Activated naive CD4-positive, alpha-beta T cell treated with anti-CD3 and anti-CD28 coated beads, Interleukin-2, amount 10 ng/mL, durations not matched to agents 7 days and 5 days (primary cell): ENCODE data around the gene ASPRV1.
A peak's percentile ranks its signal among the peaks of the same experiment; 100 is the strongest.

Experiments used
- CTCF ChIA-PET: fragments of 350-600 bp; sonication (Branson Sonifier 250); formaldehyde crosslinking; loops from one replicate; lab custom pipeline; 2021; ENCODE audit warnings: antibody characterized with exemption; lab: Charles Lee
- DNase-seq: peaks from one replicate; pipeline ENCODE4 v3.0.0-alpha.2; 2020
- H3K27ac Mint-ChIP-seq: one replicate; pipeline ENCODE4 v1.8.0; 2021; ENCODE audit warnings: mild to moderate bottlenecking, moderate library complexity, mixed read lengths
- H3K27me3 Mint-ChIP-seq: one replicate; pipeline ENCODE4 v1.8.0; 2021; ENCODE audit warnings: mild to moderate bottlenecking, mixed read lengths
- H3K36me3 Mint-ChIP-seq: one replicate; pipeline ENCODE4 v1.8.0; 2021; ENCODE audit warnings: mixed read lengths
- H3K4me1 Mint-ChIP-seq: one replicate; pipeline ENCODE4 v1.8.0; 2021; ENCODE audit warnings: mixed read lengths
- H3K4me3 Mint-ChIP-seq: one replicate; pipeline ENCODE4 v1.8.0; 2021; ENCODE audit warnings: mild to moderate bottlenecking, moderate library complexity, mixed read lengths
- H3K9me3 Mint-ChIP-seq: one replicate; pipeline ENCODE4 v1.8.0; 2021; ENCODE audit warnings: mixed read lengths

ASPRV1 gene

GRCh38 chr2:69933254-69933828 is 28.1 kb downstream of the ASPRV1 start:
- Mint-ChIP-seq H3K4me1 (peaks cover 24% of the 10 kb centered on the region), H3K9me3 (no peaks in the 10 kb centered on the region), H3K36me3 (peaks cover 54% of the 10 kb centered on the region), H3K27me3 (no peaks in the 10 kb centered on the region), H3K27ac (no peak overlapping the region), H3K4me3 (no peak overlapping the region)
- CTCF ChIA-PET = interaction anchor here (1.0 to 1.2 kb wide), 3 partner anchors 9 to 136 kb away, joined by 3 to 4 read pairs (median 3); no protein-coding TSS in a partner anchor
- no peak for DNase-seq

GRCh38 chr2:69932596-69932922 is 28.9 kb downstream of the ASPRV1 start:
- no peak for DNase-seq
- Mint-ChIP-seq H3K27ac (no peak overlapping the region), H3K4me1 (peaks cover 24% of the 10 kb centered on the region), H3K36me3 (peaks cover 47% of the 10 kb centered on the region), H3K27me3 (no peaks in the 10 kb centered on the region), H3K4me3 (no peak overlapping the region), H3K9me3 (no peaks in the 10 kb centered on the region)
- CTCF ChIA-PET = interaction anchor here (1.0 kb wide), 1 partner anchor 10 kb away, joined by 4 read pairs; no protein-coding TSS in a partner anchor

GRCh38 chr2:69931832-69932595 is 29.4 kb downstream of the ASPRV1 start:
- H3K4me3 Mint-ChIP-seq = no peak overlapping the region
- peaks cover 46% of the 10 kb centered on the region for H3K36me3 Mint-ChIP-seq
- DNase-seq = no peak
- no peaks in the 10 kb centered on the region for H3K9me3 Mint-ChIP-seq
- H3K27ac Mint-ChIP-seq = no peak overlapping the region
- H3K27me3 Mint-ChIP-seq = no peaks in the 10 kb centered on the region
- CTCF ChIA-PET = interaction anchor here (1.0 kb wide), 1 partner anchor 9 kb away, joined by 4 read pairs; no protein-coding TSS in a partner anchor
- H3K4me1 Mint-ChIP-seq = peaks cover 24% of the 10 kb centered on the region

- no peaks in the 10 kb centered on the region for H3K9me3 Mint-ChIP-seq
- H3K4me1 Mint-ChIP-seq = peaks cover 14% of the 10 kb centered on the region
- no peak overlapping the region for H3K27ac Mint-ChIP-seq
- peaks cover 50% of the 10 kb centered on the region for H3K36me3 Mint-ChIP-seq
- no peaks in the 10 kb centered on the region for H3K27me3 Mint-ChIP-seq
- DNase-seq = no peak
- no peak overlapping the region for H3K4me3 Mint-ChIP-seq
- CTCF ChIA-PET = no interaction called here
These were observed 34.4 kb downstream of the ASPRV1 start for GRCh38 chr2:69926849-69927515.

DNA sequence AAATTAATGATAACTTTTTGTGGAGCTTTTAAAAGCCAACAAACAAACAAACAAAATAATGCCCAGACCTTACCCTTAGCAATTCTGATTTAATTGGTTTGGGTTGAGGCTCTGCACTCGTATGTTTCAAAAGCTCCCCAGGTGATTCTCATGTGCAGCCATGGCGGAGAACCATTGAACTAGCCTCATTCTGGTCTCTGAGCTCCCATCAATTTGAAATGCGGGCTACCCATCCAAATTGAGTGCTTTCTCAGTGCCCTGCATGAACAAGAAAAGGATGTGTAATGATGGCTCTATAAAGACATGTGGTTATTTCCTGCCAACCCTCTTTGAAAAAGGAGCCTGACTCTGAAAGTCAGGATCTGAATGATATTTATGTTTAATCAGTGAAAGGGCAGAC is 38.3 kb downstream of the ASPRV1 start:
- peaks cover 13% of the 10 kb centered on the region for H3K4me1 Mint-ChIP-seq
- CTCF ChIA-PET = interaction anchor here (1.0 to 1.8 kb wide), 2 partner anchors 10 to 146 kb away, joined by 4 to 6 read pairs; no protein-coding TSS in a partner anchor
- H3K4me3 Mint-ChIP-seq = no peak overlapping the region
- no peaks in the 10 kb centered on the region for H3K9me3 Mint-ChIP-seq
- no peaks in the 10 kb centered on the region for H3K27me3 Mint-ChIP-seq
- peak overlapping the region; percentile 11 for H3K27ac Mint-ChIP-seq
- peaks cover 55% of the 10 kb centered on the region for H3K36me3 Mint-ChIP-seq
- no peak for DNase-seq

DNA sequence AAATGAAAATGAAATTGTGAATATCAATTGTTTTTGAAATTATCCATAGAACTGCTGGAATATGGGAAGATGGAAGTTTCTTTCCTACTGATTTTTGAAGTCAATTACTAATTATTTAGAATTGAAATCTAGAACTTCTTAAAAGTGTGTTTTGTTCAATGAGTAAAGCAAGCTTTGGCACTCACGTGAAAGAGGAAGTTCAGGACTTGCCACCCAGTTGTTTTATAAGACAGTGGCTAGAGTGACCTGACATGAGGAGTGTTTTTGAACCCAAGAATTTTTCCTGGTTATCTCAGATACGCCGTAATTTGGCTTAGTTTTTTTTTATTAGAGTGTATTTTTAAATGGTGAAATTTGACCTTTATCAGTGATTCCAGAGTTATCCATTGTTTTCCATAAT is 43.0 kb downstream of the ASPRV1 start:
- Mint-ChIP-seq H3K9me3 (no peaks in the 10 kb centered on the region), H3K27ac (no peak overlapping the region), H3K36me3 (peaks cover 37% of the 10 kb centered on the region), H3K27me3 (no peaks in the 10 kb centered on the region), H3K4me3 (no peak overlapping the region), H3K4me1 (peaks cover 38% of the 10 kb centered on the region)
- CTCF ChIA-PET = interaction anchor here (1.8 kb wide), 1 partner anchor 153 kb away, joined by 6 read pairs; no protein-coding TSS in a partner anchor
- DNase-seq = no peak

DNA sequence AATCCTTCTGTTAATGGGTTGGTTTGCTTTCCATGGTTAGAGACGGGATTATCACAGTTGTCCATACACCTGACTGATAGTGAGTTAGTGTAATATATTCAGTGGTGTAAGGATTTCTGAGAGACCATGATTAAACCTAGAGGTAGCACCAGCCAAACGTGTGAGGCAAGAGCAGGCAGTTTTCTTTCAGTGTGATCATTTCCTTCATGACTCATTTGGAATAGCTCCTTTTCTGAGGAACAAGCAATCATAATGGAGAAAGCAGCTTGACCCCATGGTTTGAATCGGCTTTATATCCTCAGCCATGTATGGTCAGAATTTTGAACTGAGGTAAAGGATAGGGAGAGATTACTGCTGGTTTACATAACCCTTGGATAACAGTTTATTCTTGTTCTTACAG is 43.6 kb downstream of the ASPRV1 start:
- Mint-ChIP-seq H3K27me3 (no peaks in the 10 kb centered on the region), H3K36me3 (peaks cover 33% of the 10 kb centered on the region), H3K9me3 (no peaks in the 10 kb centered on the region), H3K27ac (no peak overlapping the region), H3K4me3 (no peak overlapping the region), H3K4me1 (peaks cover 35% of the 10 kb centered on the region)
- no peak for DNase-seq
- CTCF ChIA-PET = interaction anchor here (1.8 to 2.5 kb wide), 2 partner anchors 152 to 153 kb away, joined by 6 to 11 read pairs; no protein-coding TSS in a partner anchor

DNA sequence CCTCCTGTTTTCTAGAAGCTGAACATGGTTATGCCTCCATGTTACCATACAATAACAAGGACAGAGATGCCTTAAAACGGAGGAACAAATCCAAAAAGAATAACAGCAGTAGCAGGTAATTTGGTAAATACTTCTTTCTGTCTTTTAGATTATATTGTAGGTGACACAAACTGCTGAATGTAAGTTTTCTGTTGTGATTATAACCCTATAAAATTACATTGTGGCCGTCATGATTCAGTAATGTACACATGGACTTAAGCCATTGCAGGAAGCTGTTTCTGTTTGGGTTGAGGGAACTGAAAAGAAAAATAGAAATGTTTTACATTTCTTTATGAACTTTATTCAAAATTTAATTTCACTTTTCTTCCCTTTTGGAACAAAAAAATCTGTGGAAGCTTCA is 45.3 kb downstream of the ASPRV1 start:
- Mint-ChIP-seq H3K4me1 (peaks cover 39% of the 10 kb centered on the region), H3K4me3 (peak overlapping the region; percentile 63), H3K36me3 (peaks cover 26% of the 10 kb centered on the region), H3K27me3 (no peaks in the 10 kb centered on the region), H3K9me3 (no peaks in the 10 kb centered on the region), H3K27ac (peak overlapping the region; percentile 49)
- CTCF ChIA-PET = interaction anchor here (0.6 to 2.5 kb wide), 4 partner anchors 154 to 209 kb away, joined by 3 to 11 read pairs (median 3); no protein-coding TSS in a partner anchor
- DNase-seq = no peak

- DNase-seq = peak; percentile 39
- Mint-ChIP-seq H3K4me3 (peak within 1 kb of the TSS; percentile 83), H3K36me3 (peaks cover 21% of the 10 kb centered on the region), H3K4me1 (peaks cover 39% of the 10 kb centered on the region), H3K27me3 (no peaks in the 10 kb centered on the region), H3K9me3 (no peaks in the 10 kb centered on the region), H3K27ac (peak within 1 kb of the TSS; percentile 92)
- CTCF ChIA-PET = interaction anchor here (0.5 to 7.5 kb wide), 19 partner anchors 13 to 387 kb away, joined by 3 to 75 read pairs (median 5); partner anchors contain the start of gene FAM136A
These were observed 46.2 kb downstream of the ASPRV1 start, which contains the start of gene MXD1 for GRCh38 chr2:69914950-69915945. TSS of gene MXD1 (plus strand) at chr2:69915109. CDS start at chr2:69915331, 222 bp downstream.

GRCh38 chr2:69914164-69914949 is 47.1 kb downstream of the ASPRV1 start:
- H3K36me3 Mint-ChIP-seq = peaks cover 22% of the 10 kb centered on the region
- peak overlapping the region; percentile 92 for H3K27ac Mint-ChIP-seq
- H3K4me3 Mint-ChIP-seq = peak overlapping the region; percentile 83
- H3K9me3 Mint-ChIP-seq = no peaks in the 10 kb centered on the region
- DNase-seq = peak; percentile 100
- peaks cover 39% of the 10 kb centered on the region for H3K4me1 Mint-ChIP-seq
- H3K27me3 Mint-ChIP-seq = no peaks in the 10 kb centered on the region
- CTCF ChIA-PET = interaction anchor here (0.5 to 7.5 kb wide), 21 partner anchors 13 to 388 kb away, joined by 3 to 75 read pairs (median 4); partner anchors contain the start of genes FAM136A and SNRPG

DNA sequence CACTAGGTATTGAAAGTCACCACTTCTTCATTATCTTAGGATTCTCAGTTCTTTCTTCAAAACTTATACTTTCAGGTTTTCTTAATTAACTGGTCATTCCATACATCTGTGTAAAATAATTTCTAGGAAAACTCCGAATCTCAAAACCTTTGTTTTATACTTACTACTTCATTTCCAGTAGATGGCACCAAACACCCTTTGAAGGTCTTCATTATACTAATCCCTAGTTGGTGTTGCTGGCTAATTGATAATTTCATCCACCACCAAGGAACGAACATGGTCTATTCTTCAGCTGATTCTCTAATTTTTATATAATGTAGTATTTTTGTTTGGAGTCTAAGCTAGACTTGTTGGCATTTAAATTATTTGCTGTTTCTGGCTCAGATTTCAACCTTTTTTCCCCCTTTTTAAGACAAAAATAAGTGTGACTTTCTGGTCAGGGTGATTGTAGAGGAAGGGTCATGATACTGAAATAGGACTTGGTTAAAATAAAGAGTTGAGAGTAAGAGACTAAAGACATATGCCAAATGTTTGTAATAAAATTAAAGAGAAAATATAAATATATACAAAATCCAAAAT is 49.4 kb downstream of the ASPRV1 start:
- Mint-ChIP-seq H3K4me1 (peaks cover 27% of the 10 kb centered on the region), H3K9me3 (no peaks in the 10 kb centered on the region), H3K27me3 (no peaks in the 10 kb centered on the region), H3K4me3 (no peak overlapping the region), H3K27ac (peak overlapping the region; percentile 76), H3K36me3 (peaks cover 23% of the 10 kb centered on the region)
- DNase-seq = no peak
- CTCF ChIA-PET = interaction anchor here (0.6 to 7.5 kb wide), 22 partner anchors 9 to 391 kb away, joined by 3 to 75 read pairs (median 4); partner anchors contain the start of gene FAM136A
